ENCODE measurements around the gene RNASE4. TPM values are rescaled to one million over a fixed set of nuclear protein-coding genes. Genes with fewer than 3 reads are reported as not detected.
A peak's percentile ranks its signal among the peaks of the same experiment; 100 is the strongest.

RNASE4 gene
- total and polyA plus RNA-seq, 10 donors: 0.89 to 19.9 (median 9.1) TPM

DNA sequence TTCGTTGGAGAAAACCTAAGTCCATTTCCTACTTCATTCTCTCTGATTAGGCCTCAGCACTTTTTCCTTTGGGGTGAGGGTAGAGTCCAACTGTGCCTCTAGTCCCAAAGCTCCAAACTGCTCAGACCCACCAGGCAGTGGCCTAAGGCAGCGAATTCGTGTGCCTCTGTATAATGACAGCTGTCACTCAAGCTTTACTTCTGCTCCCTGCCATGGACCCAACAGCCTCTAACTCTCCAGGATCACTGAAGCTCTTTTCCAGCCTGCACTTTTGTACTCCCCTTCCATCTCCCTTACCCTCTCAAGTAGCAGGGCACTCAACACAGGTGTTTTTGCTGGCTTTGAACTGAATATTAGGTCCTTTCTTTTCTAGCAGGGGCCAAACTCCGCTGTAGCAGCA lies 28.1 kb upstream of the RNASE4 start:
- H3K4me1 ChIP-seq: peaks cover 0 to 22% (median 6%) of the 10 kb centered on the region in 6 donors
- no peaks in the 10 kb centered on the region for H3K36me3 ChIP-seq
- H3K9me3 ChIP-seq: no peaks in the 10 kb centered on the region
- no peak overlapping the region for H3K4me3 ChIP-seq
- 72 to 81% (median 76%) methylated on average over 4 of the region's 4 CpGs for WGBS, 5 donors
- H3K27ac ChIP-seq: no peak overlapping the region
- TF ChIP-seq, protein P1, sequence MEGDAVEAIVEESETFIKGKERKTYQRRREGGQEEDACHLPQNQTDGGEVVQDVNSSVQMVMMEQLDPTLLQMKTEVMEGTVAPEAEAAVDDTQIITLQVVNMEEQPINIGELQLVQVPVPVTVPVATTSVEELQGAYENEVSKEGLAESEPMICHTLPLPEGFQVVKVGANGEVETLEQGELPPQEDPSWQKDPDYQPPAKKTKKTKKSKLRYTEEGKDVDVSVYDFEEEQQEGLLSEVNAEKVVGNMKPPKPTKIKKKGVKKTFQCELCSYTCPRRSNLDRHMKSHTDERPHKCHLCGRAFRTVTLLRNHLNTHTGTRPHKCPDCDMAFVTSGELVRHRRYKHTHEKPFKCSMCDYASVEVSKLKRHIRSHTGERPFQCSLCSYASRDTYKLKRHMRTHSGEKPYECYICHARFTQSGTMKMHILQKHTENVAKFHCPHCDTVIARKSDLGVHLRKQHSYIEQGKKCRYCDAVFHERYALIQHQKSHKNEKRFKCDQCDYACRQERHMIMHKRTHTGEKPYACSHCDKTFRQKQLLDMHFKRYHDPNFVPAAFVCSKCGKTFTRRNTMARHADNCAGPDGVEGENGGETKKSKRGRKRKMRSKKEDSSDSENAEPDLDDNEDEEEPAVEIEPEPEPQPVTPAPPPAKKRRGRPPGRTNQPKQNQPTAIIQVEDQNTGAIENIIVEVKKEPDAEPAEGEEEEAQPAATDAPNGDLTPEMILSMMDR (IDR thresholded peaks at IDR 0.05 in 8 of 11, conservative IDR thresholded peaks at IDR 0.05 in 3 of 11): no peak
- TF ChIP-seq POLR2AphosphoS5 (IDR thresholded peaks at IDR 0.05) (no peak), POLR2A (IDR thresholded peaks at IDR 0.05) (no peak)
- no peak for DNase-seq
- intact Hi-C loops (cut with DNase I; ENCODE audit: low total_unique reads): no loop called here
- H3K27me3 ChIP-seq (replicated peaks in 1 of 7): peaks cover 0 to 98% (median 72%) of the 10 kb centered on the region in 7 donors

DNA sequence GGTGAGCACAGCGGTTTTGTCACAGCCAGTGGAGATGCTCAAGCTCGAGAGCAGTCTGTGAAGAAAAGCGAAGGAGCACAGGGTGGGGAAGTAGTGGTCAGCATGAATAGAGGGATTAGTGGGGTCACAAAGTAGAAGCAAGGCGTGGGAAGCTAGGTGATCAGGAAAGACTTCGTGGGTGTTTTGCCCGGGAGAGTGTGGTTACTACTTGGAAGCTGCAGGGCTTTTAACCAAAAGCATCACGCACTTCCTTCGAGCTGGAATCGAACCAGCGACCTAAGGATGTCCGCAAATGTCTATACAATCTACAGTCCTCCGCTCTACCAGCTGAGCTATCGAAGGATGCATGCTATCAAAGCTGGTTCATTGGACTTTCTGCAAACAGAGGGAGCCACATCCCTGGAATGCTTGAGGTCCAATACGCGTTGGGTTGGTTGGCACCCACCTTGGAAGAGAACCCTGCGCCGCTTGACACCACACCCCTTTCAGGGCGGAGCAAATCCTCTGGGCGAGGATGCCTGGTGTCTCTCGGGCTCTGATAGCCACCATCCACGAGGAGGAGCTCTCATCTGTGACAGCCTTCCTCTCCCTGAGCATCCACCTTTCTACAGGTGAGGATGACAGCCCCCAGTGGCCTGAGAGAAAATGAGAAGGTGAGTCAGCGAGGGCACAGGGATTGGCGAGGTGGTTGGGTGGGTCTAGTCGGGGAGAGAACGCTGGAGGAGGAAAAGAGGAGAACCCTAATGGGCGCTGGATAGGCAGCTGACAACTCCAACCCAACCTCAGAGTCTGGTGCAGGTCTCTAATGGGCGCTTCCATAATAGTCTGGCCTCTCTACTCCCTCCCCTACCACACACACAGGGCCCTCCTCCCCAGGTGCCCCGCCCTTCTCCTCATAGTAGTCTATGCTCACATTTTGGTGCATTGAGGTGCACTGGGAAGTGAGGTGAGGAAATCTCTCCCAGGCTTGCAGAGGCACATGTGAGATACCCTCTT lies 26.8 kb upstream of the RNASE4 start:
- Histone ChIP-seq H3K9me3 (no peaks in the 10 kb centered on the region), H3K4me1 (peaks cover 0 to 27% (median 6%) of the 10 kb centered on the region in 6 donors), H3K27me3 (replicated peaks in 1 of 7) (peaks cover 0 to 90% (median 59%) of the 10 kb centered on the region in 7 donors), H3K36me3 (no peaks in the 10 kb centered on the region), H3K27ac (no peak overlapping the region), H3K4me3 (no peak overlapping the region)
- DNase-seq: peak; percentile 52
- no peak for TF ChIP-seq POLR2AphosphoS5 (IDR thresholded peaks at IDR 0.05)
- TF ChIP-seq, protein P1 (IDR thresholded peaks at IDR 0.05 in 8 of 11, conservative IDR thresholded peaks at IDR 0.05 in 3 of 11): peak in 1 of 11 experiments; percentile 18
- intact Hi-C loops (cut with DNase I; ENCODE audit: low total_unique reads): no loop called here
- WGBS, 5 donors: 28 to 32% (median 30%) methylated on average over 26 to 28 of the region's 28 CpGs

DNA sequence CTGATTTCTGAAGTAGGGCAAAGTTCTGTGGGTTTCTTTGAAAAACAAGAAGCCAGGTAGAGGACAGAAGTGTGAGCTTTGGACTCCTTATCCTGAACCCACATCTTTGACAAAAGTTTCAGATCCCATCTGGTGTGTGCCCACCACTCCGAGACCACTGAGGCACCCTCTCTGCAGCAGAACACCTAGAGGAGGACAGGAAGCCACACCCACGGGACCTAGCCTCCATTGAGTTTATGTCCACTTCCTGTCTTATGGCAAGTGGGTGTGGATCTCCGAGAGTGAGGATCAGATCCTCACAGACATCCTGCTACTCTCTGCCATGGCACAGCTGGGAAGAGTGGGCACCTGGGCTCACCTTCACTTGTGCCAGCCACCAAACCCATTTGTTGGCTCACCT lies 26.1 kb upstream of the RNASE4 start:
- Histone ChIP-seq H3K4me1 (peaks cover 0 to 28% (median 7%) of the 10 kb centered on the region in 6 donors), H3K9me3 (no peaks in the 10 kb centered on the region), H3K36me3 (no peaks in the 10 kb centered on the region), H3K4me3 (no peak overlapping the region), H3K27me3 (replicated peaks in 1 of 7) (peaks cover 0 to 90% (median 52%) of the 10 kb centered on the region in 7 donors), H3K27ac (no peak overlapping the region)
- peak; percentile 45 for DNase-seq
- WGBS, 5 donors: 41 to 58% (median 49%) methylated on average over 3 of the region's 3 CpGs
- intact Hi-C loops (cut with DNase I; ENCODE audit: low total_unique reads): no loop called here
- TF ChIP-seq POLR2AphosphoS5 (IDR thresholded peaks at IDR 0.05) (no peak), POLR2A (IDR thresholded peaks at IDR 0.05) (no peak)

DNA sequence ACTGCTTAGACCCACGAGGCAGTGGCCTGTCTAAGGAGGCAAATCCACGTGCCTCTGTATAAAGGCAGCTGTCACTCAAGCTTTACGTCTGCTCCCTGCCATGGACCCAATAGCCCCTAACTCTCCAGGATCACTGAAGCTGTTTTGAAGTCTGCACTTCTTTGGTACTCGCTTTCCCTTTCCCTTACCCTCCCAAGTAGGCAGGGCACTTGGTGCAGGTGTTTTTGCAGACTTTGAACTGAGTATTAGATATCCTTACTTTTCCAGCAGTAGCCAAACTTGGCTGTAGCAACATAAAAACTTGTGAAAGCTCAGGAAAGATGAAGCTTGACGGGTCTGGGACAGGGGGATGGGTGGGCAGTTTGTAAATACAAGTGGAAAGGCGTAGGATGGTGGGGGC lies 25.0 kb upstream of the RNASE4 start:
- peaks cover 0 to 90% (median 43%) of the 10 kb centered on the region in 7 donors for H3K27me3 ChIP-seq (replicated peaks in 1 of 7)
- TF ChIP-seq, protein P1 (IDR thresholded peaks at IDR 0.05 in 8 of 11, conservative IDR thresholded peaks at IDR 0.05 in 3 of 11): no peak
- TF ChIP-seq POLR2A (IDR thresholded peaks at IDR 0.05): no peak
- no peak for TF ChIP-seq POLR2AphosphoS5 (IDR thresholded peaks at IDR 0.05)
- 69 to 83% (median 80%) methylated on average over 6 of the region's 6 CpGs for WGBS, 5 donors

More for the DNA sequence above, 25.0 kb upstream of the RNASE4 start:
- no peak for DNase-seq
- H3K9me3 ChIP-seq: no peaks in the 10 kb centered on the region
- H3K36me3 ChIP-seq: no peaks in the 10 kb centered on the region
- peaks cover 0 to 28% (median 16%) of the 10 kb centered on the region in 6 donors for H3K4me1 ChIP-seq
- H3K4me3 ChIP-seq: no peak overlapping the region
- intact Hi-C loops (cut with DNase I; ENCODE audit: low total_unique reads): no loop called here
- no peak overlapping the region for H3K27ac ChIP-seq
